NB4 (cell line): ENCODE measurements around the gene ZNF784.

ENCODE experiments used
- CTCF ChIP-seq: IDR thresholded peaks from one replicate; pipeline ENCODE4 v1.5.1; 2012; ENCODE audit warnings: low read depth, low read length
- MYC ChIP-seq: IDR thresholded peaks from 2 replicates; pipeline ENCODE4 v1.6.1; 2011; ENCODE audit warnings: low read depth, low read length
- POLR2A ChIP-seq: IDR thresholded peaks from 2 replicates; pipeline ENCODE4 v1.6.1; 2011; ENCODE audit warnings: mild to moderate bottlenecking; ENCODE audit not compliant: insufficient read length; ENCODE audit errors: extremely low read depth

- TF ChIP-seq CTCF (no peak), MYC (no peak), POLR2A (no peak)
These were observed 48.1 kb upstream of the ZNF784 start for GRCh38 chr19:55672418-55672817.
